Fibroblast of lung (primary cell): Measurements from ENCODE around the gene ZFP91.

Experiments
- CTCF ChIP-seq, 2 donors: IDR thresholded peaks in 1 of 2; conservative IDR thresholded peaks in 1 of 2; 1 replicate in 1 of 2; 2 replicates in 1 of 2; pipeline ENCODE4 v1.5.1; 2011 to 2012; ENCODE audit warnings: low read length in 2 of 2, control low read depth in 1 of 2, inconsistent platforms in 1 of 2, low read depth in 1 of 2, mild to moderate bottlenecking in 1 of 2
- EZH2 ChIP-seq: IDR thresholded peaks from 2 replicates; pipeline ENCODE4 v1.5.1; 2012; ENCODE audit warnings: low read length, control low read depth, mild to moderate bottlenecking; ENCODE audit errors: missing control alignments

GRCh38 chr11:58616594-58616993 is 37.7 kb downstream of the ZFP91 start:
- no peak for TF ChIP-seq CTCF (conservative IDR thresholded peaks at IDR 0.05 in 1 of 2, IDR thresholded peaks at IDR 0.05 in 1 of 2; ENCODE audit: low read depth in 1 of 2, low read length in 2 of 2)
- no peak for TF ChIP-seq EZH2
